Kidney (tissue), 14 donors: ENCODE measurements around the gene CHMP4A. TPM values are rescaled to one million over a fixed set of nuclear protein-coding genes. Genes with fewer than 3 reads are reported as not detected.

ENCODE experiments used
- DNase-seq, 5 donors: peaks; one replicate each; pipeline ENCODE4 v3.0.0-alpha.2; 2013 to 2020
- FAIRE-seq: peaks from 2 replicates; lab custom pipeline; 2012; peaks lifted over from hg19 to GRCh38; lab: Jason Lieb, UNC
- H3K27ac ChIP-seq, 2 donors: one replicate each; pipeline ENCODE4 v1.7.0; 2013; ENCODE audit warnings: low read depth in 2 of 2, low read length in 2 of 2, inconsistent platforms in 1 of 2
- H3K27me3 ChIP-seq: one replicate; pipeline ENCODE4 v1.7.1; 2013; ENCODE audit warnings: low read length, inconsistent platforms; ENCODE audit not compliant: control insufficient read depth, insufficient read depth
- H3K36me3 ChIP-seq, 3 donors: one replicate each; pipeline versions ENCODE4 v1.7.0 to v1.7.1; 2013; ENCODE audit warnings: low read length in 3 of 3, control low read depth in 1 of 3, inconsistent platforms in 1 of 3; ENCODE audit not compliant: insufficient read depth in 3 of 3, control insufficient read depth in 2 of 3
- H3K4me1 ChIP-seq, 3 donors: one replicate each; pipeline versions ENCODE4 v1.7.0 to v1.7.1; 2013; ENCODE audit warnings: low read length in 3 of 3, inconsistent platforms in 1 of 3, low read depth in 1 of 3; ENCODE audit not compliant: control insufficient read depth in 2 of 3, insufficient read depth in 2 of 3
- H3K4me3 ChIP-seq, 3 donors: one replicate each; pipeline versions ENCODE4 v1.7.0 to v1.8.1; 2013; ENCODE audit warnings: low read length in 3 of 3, control low read depth in 1 of 3, inconsistent platforms in 1 of 3
- H3K9ac ChIP-seq, 3 donors: one replicate each; pipeline versions ENCODE4 v1.7.0 to v1.7.1; 2013; ENCODE audit warnings: low read length in 3 of 3, control low read depth in 1 of 3, inconsistent platforms in 1 of 3
- H3K9me3 ChIP-seq, 3 donors: one replicate each; pipeline versions ENCODE4 v1.7.0 to v1.7.1; 2013; ENCODE audit warnings: low read length in 3 of 3, control low read depth in 1 of 3, inconsistent platforms in 1 of 3; ENCODE audit not compliant: control insufficient read depth in 2 of 3, insufficient read depth in 1 of 3
- intact Hi-C: fragments of 100-400 bp; cut with DNase I; formaldehyde crosslinking; loops from one replicate; pipeline ENCODE4 v1.11.1; 2022
- polyA plus RNA-seq: library from polyadenylated mRNA; stranded (reverse); fragments of 350-450 nt; fragmentation: Illumina TruSeq; extraction: RNeasy Lipid Tissue Mini Kit (QIAGEN cat#74804); gene quantifications from one replicate; pipeline ENCODE4 v1.2.3, GENCODE V29; 2014; ENCODE audit warnings: low read depth, low replicate concordance; ENCODE audit not compliant: insufficient read depth
- total RNA-seq: library from RNA; stranded (reverse); fragmentation: NEBNext Ultra II Directional; extraction: Animal tissue kit (Norgen Biotek cat#: 25700); gene quantifications from one replicate; pipeline ENCODE4 v1.2.1, GENCODE V29; 2021
- TF ChIP-seq, protein P1 (sequence below): IDR thresholded peaks from 3 replicates; pipeline ENCODE4 v1.5.1; 2012; ENCODE audit warnings: mild to moderate bottlenecking, moderate library complexity, borderline replicate concordance; ENCODE audit not compliant: insufficient read depth; ENCODE audit errors: extremely low read depth
- donor health status: control.
- donor health status: control.
- donor health status: control.
- donor health status: control.
- donor health status: control.
- donor health status: DM: yes; HTN: yes; CAD: no.
- donor health status: Normal renal cell carcinoma (clear cell type).

Gene CHMP4A
- total and polyA plus RNA-seq, 2 donors from 2014 or later = 65.1 to 72.2 TPM

DNA sequence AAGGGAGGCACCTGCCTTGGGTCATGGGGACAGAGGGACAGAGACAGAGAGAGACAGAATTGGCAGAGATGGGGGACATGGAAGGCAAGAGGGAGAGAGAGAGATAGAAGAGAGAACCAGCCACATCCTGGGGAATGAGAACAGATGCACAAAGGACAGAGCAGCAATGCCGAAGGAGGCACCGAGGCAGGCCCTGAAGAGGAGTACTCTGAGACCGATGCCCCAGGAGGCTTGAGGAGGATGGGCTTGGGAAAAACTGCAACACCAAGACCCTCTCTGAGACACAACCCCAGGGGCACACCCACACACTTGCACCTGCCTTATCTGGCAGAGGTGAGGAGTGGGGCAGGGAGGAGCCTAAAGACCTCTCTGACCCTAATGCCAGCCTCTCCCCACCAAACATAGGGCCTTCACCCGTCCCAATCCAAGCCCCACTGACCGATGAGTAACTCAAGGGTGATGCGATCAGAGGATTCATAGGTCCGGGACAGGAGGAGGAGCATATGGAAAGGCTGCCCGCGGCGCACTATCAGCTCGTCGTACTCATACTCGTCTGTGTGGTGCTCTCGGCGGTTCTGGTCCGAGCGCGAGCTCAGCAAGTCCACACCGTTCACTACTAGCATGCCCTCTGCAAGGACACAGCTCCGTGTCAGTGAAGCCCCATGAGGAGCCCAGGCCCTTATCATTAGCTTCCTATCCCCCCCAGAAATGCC lies 48.1 kb upstream of the CHMP4A start:
- intact Hi-C loops = no loop called here
- H3K9me3 ChIP-seq = no peaks in the 10 kb centered on the region
- DNase-seq = no peak

DNA sequence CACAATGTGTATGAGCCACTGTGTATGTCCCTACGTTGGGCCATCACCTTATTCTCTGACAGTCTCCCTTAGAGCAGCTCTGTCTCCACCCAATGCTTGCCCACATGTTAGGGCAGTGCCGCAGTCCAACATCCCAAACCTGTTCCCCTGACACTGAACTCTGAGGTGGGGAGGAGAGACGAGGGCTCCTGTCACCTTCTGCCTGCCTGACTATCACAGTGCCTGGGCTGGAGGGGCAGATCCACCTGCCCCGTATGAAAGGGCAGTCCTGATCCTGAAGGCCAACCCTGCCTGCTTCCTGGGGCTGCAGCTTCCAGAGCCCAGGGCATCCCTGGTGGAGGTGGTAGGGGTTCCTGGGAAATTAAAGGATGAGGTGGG lies 47.5 kb upstream of the CHMP4A start:
- FAIRE-seq = no peak
- TF ChIP-seq, protein P1, sequence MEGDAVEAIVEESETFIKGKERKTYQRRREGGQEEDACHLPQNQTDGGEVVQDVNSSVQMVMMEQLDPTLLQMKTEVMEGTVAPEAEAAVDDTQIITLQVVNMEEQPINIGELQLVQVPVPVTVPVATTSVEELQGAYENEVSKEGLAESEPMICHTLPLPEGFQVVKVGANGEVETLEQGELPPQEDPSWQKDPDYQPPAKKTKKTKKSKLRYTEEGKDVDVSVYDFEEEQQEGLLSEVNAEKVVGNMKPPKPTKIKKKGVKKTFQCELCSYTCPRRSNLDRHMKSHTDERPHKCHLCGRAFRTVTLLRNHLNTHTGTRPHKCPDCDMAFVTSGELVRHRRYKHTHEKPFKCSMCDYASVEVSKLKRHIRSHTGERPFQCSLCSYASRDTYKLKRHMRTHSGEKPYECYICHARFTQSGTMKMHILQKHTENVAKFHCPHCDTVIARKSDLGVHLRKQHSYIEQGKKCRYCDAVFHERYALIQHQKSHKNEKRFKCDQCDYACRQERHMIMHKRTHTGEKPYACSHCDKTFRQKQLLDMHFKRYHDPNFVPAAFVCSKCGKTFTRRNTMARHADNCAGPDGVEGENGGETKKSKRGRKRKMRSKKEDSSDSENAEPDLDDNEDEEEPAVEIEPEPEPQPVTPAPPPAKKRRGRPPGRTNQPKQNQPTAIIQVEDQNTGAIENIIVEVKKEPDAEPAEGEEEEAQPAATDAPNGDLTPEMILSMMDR = no peak
- H3K27ac ChIP-seq = no peak overlapping the region
- H3K4me3 ChIP-seq = no peak overlapping the region
- no peaks in the 10 kb centered on the region for H3K27me3 ChIP-seq
- no peaks in the 10 kb centered on the region for H3K36me3 ChIP-seq
- no peaks in the 10 kb centered on the region for H3K9me3 ChIP-seq
- H3K9ac ChIP-seq = no peak overlapping the region
- no peak for DNase-seq
- H3K4me1 ChIP-seq = peaks cover 0 to 3% (median 0%) of the 10 kb centered on the region in 3 donors
- intact Hi-C loops = no loop called here

More for the DNA sequence above, 48.1 kb upstream of the CHMP4A start:
- no peaks in the 10 kb centered on the region for H3K27me3 ChIP-seq
- H3K9ac ChIP-seq = no peak overlapping the region
- H3K4me3 ChIP-seq = no peak overlapping the region
- H3K27ac ChIP-seq = no peak overlapping the region
- TF ChIP-seq, protein P1 = no peak
- FAIRE-seq = no peak
- H3K4me1 ChIP-seq = peaks cover 0 to 3% (median 0%) of the 10 kb centered on the region in 3 donors
- H3K36me3 ChIP-seq = no peaks in the 10 kb centered on the region

DNA sequence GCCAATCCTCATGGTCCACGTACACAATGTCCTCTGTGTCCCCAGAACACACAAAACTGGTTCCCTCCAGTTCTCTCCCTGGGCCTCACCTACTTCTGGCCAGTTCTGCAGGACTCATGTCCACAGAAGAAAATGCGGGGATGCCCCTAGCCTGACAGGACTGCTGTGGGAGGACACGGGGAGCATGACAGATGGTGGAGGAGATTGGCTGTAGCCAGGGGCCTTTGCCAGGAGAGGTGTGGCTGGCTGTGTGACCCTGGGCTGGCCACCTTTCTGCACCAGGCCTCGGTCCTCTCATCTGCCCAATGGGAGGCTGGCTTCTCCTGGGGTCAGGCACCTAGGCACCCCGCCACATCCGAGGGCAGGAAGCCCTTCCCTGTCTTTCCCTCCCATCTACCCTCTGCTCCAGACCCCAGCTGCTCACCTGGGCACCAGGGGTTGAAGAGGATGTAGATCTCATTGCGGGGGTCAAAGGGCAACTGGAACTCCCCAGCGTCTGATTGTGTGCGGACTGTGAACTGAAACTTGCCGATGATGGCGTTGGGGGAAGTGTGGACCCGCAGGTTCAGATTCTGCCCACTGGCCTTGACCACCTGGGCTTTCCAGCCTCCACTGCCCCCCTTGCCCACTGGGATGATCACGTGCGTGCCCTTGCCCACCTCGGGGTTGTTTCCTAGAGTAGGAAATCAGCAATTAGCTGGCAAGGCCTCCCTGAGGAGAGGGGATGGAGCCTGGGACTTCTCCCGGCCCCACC lies 46.9 kb upstream of the CHMP4A start:
- peaks cover 0 to 3% (median 0%) of the 10 kb centered on the region in 3 donors for H3K4me1 ChIP-seq
- intact Hi-C loops = no loop called here
- H3K27ac ChIP-seq = peak overlapping the region in 1 of 2 donors; percentile 18
- DNase-seq = peak in 1 of 5 donors; percentile 74
- TF ChIP-seq, protein P1 = no peak
- H3K27me3 ChIP-seq = no peaks in the 10 kb centered on the region
- no peaks in the 10 kb centered on the region for H3K9me3 ChIP-seq
- no peak overlapping the region for H3K9ac ChIP-seq
- FAIRE-seq = no peak
- H3K36me3 ChIP-seq = peaks cover 0 to 1% (median 0%) of the 10 kb centered on the region in 3 donors
- H3K4me3 ChIP-seq = no peak overlapping the region
